Ecto neural progenitor cell (in vitro differentiated cells): ENCODE results near the gene LGALS14.
"Not testable (repeated sequence)": the region's sequence is repeated elsewhere in the genome, so short reads cannot be mapped to it uniquely, and the experiment has no call there.

Source experiments
- DNase-seq: peaks from one replicate; pipeline ENCODE4 v3.0.0-alpha.2; 2018; ENCODE audit warnings: low spot score

The LGALS14 gene

DNA sequence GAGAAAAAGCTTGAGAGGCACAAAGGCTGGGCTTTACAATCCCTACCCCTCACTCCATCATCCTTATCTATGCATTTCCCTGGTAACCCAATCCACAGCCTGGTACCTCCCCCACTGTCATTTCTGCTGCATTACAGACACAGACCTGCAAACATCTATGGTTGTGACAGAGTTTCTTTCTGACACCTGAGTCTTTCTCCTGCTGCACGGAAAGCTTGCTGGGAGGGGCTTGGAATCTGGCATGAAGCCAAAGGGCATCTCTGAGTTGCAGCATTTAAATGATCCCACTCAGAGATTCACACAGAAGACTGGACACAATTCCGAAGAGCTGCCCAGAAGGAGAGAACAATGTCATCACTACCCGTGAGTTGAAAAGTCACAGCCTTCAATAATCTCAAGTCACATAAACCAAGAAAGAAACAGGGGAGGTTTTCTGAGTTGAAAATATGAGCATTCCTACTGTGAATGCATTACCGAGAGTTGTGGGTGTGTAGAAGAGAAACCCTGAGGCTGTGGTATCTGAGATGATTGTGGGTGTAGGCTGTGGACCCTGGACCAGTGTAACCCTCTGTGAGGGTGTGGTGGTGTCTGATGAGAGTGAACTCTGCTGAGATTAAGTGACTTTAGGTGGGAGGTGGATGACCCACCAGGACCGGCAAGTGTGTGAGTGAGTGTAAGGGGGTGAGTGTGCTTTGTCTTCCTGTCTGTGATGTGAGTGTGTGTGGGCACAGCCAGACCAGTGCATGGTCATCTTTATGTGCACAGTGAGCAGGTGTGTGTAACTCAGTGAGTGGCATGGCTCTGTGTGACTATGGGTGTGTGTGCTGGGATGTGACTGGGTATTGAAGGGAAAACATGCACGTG lies at the start of gene LGALS14:
Gene LGALS14, plus strand, starts transcription at position 301 of the 864 bp plus-strand sequence. Its CDS starts 48 bp downstream, at position 349.
- DNase-seq, result no peak

DNA sequence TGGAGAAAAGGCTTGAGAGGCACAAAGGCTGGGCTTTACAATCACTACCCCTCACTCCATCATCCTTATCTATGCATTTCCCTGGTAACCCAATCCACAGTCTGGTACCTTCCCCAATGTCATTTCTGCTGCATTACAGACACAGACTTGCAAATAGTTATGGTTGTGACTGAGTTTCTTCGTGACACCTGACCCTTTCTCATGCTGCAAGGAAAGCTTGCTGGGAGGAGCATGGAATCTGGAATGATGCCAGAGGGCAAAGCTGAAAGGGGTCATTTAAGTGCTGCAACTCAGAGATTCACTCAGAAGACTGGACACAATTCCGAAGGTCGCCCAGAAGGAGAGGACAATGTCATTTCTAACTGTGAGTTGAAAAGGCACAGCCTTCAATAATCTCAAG lies 48.7 kb upstream of the LGALS14 start, which contains the start of gene LGALS16:
Gene LGALS16, plus strand, starts transcription at position 301 of the 400 bp plus-strand sequence. Its CDS starts 49 bp downstream, at position 350.
- DNase-seq, result no peak

GRCh38 chr19:39659791-39660190 lies 44.5 kb upstream of the LGALS14 start:
- DNase-seq, result no peak

- no peak for DNase-seq
These were observed 43.6 kb upstream of the LGALS14 start for GRCh38 chr19:39660661-39661060.

- no peak for DNase-seq
These were observed 42.7 kb upstream of the LGALS14 start for GRCh38 chr19:39661565-39661964.

DNA sequence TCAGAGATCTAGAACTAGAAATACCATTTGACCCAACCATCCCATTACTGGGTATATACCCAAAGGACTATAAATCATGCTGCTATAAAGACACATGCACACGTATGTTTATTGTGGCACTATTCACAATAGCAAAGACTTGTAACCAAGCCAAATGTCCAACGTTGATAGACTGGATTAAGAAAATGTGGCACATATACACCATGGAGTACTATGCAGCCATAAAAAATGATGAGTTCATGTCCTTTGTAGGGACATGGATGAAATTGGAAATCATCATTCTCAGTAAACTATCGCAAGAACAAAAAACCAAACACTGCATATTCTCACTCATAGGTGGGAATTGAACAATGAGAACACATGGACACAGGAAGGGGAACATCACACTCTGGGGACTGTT lies 34.4 kb upstream of the LGALS14 start:
- not testable (repeated sequence) for DNase-seq

- no peak for DNase-seq
These were observed 33.3 kb upstream of the LGALS14 start for GRCh38 chr19:39670998-39671397.

- no peak for DNase-seq
These were observed 32.4 kb upstream of the LGALS14 start for GRCh38 chr19:39671739-39672363.

DNA sequence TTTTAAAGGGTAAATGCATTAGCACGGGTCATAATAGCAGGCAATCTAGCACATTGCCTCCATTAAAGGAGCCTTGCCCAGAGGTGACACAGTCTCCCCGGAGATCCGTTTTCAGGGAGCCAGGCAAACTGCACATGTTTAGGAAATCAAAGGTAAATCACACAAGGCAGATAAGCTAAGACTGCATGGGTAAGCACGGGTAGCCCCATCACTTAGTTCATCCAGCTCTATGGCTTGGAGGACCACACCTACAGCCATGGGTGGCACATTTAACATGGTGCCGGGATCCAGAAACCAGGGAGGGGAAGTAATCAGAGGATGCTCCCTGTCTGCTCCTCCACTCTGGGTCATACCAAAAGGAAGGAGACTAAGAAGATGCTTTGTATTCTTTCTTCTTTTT lies 31.8 kb upstream of the LGALS14 start:
- no peak for DNase-seq

DNA sequence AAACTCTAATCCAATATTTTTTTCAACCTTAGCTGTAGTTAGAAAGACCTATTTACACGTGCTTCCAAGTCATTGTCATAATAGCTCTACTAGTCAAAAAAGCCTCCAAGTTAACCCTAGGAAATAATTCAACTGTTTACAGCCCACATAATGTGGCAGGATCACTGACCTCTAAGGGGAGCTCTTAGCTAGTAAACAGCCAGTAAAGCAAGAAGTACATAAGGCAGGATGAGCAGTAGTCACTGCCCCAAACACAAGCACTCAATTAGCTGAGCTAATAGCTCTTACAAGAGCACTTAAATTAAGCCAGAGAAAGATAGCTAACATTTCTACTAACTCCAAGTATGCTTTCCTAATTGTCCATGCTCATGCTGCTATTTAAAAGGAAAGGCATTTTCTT lies 30.4 kb upstream of the LGALS14 start:
- DNase-seq, result not testable (repeated sequence)

DNA sequence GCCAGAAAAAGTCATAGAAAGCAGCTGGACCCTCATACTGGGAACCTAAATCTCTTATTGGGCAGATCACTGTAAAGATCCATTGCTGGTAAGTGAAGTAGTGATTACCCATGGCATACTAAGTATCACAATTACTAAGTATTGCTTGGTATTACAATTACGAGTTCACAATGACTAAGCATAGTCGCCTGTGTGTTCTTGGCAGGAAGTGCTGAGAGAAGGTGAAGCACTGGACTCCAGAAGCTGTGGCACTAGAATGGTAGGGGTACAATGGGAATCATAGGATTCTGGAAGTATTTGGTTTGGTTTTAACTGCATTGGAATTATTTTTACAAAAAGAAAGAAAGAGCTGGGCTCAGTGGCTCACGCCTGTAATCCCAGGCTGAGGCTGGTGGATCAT lies 28.3 kb upstream of the LGALS14 start:
- no peak for DNase-seq

- no peak for DNase-seq
These were observed 26.1 kb upstream of the LGALS14 start for GRCh38 chr19:39677961-39678889.

DNA sequence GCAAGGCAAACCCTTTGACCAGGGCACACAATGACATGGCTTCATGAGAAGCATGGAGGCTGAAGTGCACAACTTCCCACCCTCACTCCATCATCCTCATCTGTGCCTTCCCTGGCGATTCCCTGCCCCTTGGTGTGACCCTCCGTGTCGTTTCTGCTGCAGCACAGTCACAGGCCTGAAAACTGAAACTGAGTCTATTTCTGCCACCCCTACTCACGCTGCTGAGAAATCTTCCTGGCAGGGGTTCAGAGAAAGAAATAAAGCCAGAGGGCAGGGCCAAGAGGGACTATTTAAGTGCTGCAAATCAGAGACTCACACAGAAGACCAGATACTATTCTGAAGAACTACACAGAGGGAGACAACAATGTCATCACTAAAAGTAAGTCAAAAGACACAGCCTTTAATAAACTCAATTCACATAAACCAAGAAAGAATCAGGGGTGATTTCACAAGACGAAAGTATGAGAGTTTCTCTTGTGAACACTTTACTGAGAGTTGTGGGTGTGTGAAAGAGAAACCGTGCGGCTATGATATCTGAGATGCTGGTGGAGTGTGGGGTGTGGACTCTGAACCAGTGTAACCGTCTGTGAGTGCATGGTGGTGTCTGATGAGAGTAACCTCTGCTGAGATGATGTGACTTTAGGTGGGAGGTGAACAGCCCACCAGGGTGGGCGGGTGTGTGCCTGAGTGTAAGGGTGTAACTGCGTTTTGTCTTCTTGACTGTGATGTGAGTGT lies 25.1 kb upstream of the LGALS14 start:
- no peak for DNase-seq

GRCh38 chr19:39679791-39680168 lies 24.5 kb upstream of the LGALS14 start:
- DNase-seq, result no peak

DNA sequence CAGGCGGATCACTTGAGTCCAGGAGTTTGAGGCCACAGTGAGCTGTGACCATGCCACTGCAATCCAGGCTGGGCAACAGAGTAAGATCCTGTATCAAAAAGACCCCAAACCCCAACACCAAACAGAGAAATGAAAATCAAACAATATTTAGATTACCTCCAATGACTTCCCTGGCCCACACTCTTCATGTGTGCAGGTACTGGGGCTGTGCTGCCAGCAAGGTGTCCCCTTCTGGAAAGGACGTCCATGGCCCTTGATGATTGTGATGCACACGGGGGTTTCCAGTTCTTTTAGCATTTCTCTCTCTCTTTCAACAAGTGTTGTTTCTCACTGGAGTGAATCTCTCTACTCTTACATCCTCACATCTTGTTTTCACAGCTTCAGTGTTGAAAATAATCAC lies 23.7 kb upstream of the LGALS14 start:
- no peak for DNase-seq

- DNase-seq, result no peak
These were observed 22.9 kb upstream of the LGALS14 start for GRCh38 chr19:39681416-39681815.

GRCh38 chr19:39684267-39684666 lies 20.0 kb upstream of the LGALS14 start:
- DNase-seq, result no peak

DNA sequence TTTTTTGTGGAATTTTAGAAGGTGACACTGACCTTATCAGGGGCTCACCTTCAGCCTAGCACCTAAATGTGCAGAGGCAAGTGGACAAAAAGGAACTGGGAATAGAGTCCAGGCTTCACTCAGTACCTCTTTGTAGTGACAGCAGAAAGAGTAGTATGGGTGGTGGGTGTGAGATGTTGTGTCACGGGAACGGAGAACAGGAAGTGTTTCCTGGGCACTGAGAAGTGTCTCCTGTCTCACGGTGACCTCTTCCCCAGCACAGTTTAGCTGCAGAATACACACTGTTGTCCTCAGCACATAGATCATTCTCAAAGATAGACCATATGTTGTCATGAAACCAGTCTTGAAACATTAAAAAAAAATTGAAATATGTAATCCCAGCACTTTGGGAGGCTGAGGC lies 17.5 kb upstream of the LGALS14 start:
- no peak for DNase-seq

GRCh38 chr19:39688637-39689036 lies 15.6 kb upstream of the LGALS14 start:
- DNase-seq, result not testable (repeated sequence)

GRCh38 chr19:39692166-39692565 lies 12.1 kb upstream of the LGALS14 start:
- DNase-seq, result no peak

GRCh38 chr19:39692822-39693221 lies 11.5 kb upstream of the LGALS14 start:
- no peak for DNase-seq

DNA sequence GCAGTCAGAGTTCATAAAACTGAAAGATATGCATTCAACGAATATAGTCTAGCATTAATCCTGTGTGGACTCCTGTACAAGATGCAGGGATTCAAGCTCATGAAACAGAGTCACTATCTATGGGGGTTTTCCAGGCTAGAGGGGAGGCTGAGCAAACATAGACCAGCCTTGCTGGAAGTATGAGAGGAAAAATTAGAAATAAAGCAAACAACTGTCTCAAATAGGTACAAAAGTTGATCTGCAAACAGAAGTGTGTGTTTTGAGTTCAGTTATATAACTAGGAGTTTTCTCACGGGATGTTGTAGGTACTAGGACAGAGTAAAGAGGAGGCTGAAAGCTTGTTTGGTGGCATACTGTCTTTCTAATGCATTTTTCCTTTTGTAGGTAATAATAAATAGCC lies 8.5 kb upstream of the LGALS14 start:
- no peak for DNase-seq
